ENCODE data around the gene MRPL36.

DNA sequence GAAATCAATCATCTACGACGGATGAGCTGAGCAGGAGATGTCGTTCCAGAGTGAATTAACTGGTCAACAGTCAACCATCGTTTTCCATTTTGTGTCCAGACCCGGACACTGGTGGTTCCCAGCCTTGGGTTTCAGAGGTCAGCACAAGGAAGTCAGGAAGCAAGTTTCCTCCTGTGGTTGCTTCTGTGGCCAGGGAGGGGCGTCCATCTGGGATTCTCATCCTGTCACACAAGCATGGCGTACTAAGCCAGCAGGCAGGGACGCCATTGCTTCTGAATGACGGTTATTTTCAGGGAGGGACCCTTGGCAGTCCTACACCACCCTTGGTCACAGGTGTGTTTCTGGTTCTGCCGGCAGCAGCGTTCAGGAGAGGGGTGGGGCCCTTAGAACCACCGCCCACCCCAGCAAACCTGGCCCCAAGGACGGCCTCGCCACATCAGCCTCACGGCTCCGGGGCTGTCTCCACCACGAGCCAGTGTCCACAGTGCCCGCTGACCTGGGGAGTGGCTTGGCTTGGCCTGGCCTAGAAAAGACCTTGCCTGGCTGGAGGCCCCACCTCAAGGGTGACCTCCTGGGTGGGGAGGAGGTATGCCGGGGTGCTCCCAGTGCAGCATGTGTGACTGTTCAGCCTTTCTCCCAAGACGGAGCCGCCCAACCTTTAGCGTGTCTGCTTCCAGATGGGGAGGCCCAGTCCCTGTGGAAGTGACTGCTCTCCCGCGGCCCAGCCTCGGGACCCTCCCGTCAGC is 26.8 kb upstream of the MRPL36 start:
- TF ChIP-seq POLR2AphosphoS5 (IDR thresholded peaks at IDR 0.05; ENCODE audit: borderline replicate concordance, low read depth, low read length) (no peak; the same call in 1 of the 2 replicates), EZH2 (IDR thresholded peaks at IDR 0.05) (no peak)

Measured in SK-N-MC (cell line).